H9 (cell line): ENCODE data around the gene MN1. TPM values are rescaled to one million over a fixed set of nuclear protein-coding genes. Genes with fewer than 3 reads are reported as not detected.

ENCODE experiments used
- DNase-seq: peaks from one replicate; pipeline ENCODE4 v3.0.0-alpha.2; 2017
- H2AFZ ChIP-seq: one replicate; pipeline ENCODE4 v1.6.1; 2013; ENCODE audit warnings: mild to moderate bottlenecking, low read length, control low read depth, moderate library complexity
- H2AK5ac ChIP-seq: 2 replicates; pipeline ENCODE4 v1.6.1; 2013; ENCODE audit warnings: low read length, control low read depth, mixed read lengths; ENCODE audit not compliant: insufficient read length
- H2BK120ac ChIP-seq: one replicate; pipeline ENCODE4 v1.6.1; 2013; ENCODE audit warnings: low read depth, mild to moderate bottlenecking, low read length, control low read depth, inconsistent platforms; ENCODE audit not compliant: poor library complexity, severe bottlenecking
- H2BK12ac ChIP-seq: 2 replicates; pipeline ENCODE4 v1.6.1; 2013; ENCODE audit warnings: low read length, control low read depth, mixed read lengths, low read depth; ENCODE audit not compliant: insufficient read length
- H2BK15ac ChIP-seq: 2 replicates; pipeline ENCODE4 v1.6.1; 2013; ENCODE audit warnings: low read depth, low read length, control low read depth
- H2BK20ac ChIP-seq: one replicate; pipeline ENCODE4 v1.6.1; 2013; ENCODE audit warnings: low read depth, mild to moderate bottlenecking, low read length, control low read depth, inconsistent platforms; ENCODE audit not compliant: poor library complexity, severe bottlenecking
- H2BK5ac ChIP-seq: 2 replicates; pipeline ENCODE4 v1.6.1; 2013; ENCODE audit warnings: low read length, control low read depth, mixed read lengths; ENCODE audit not compliant: insufficient read length
- H3K14ac ChIP-seq: 2 replicates; pipeline ENCODE4 v1.6.1; 2013; ENCODE audit warnings: low read length, control low read depth; ENCODE audit not compliant: insufficient read depth
- H3K18ac ChIP-seq: 2 replicates; pipeline ENCODE4 v1.6.1; 2013; ENCODE audit warnings: low read depth, mild to moderate bottlenecking, mixed read lengths, low read length, control low read depth; ENCODE audit not compliant: insufficient read length
- H3K23ac ChIP-seq: 2 replicates; pipeline ENCODE4 v1.6.1; 2013; ENCODE audit warnings: low read length, control low read depth, mixed read lengths, low read depth; ENCODE audit not compliant: insufficient read length
- H3K23me2 ChIP-seq: 2 replicates; pipeline ENCODE4 v1.6.1; 2013; ENCODE audit warnings: low read depth, mild to moderate bottlenecking, mixed read lengths, low read length, control low read depth; ENCODE audit not compliant: insufficient read length, poor library complexity, severe bottlenecking
- H3K27ac ChIP-seq: 2 replicates; pipeline ENCODE4 v1.5.1; 2013; ENCODE audit warnings: low read length, control low read depth, mixed read lengths, low read depth; ENCODE audit not compliant: insufficient read length
- H3K27me3 ChIP-seq: 2 replicates; pipeline ENCODE4 v1.6.1; 2013; ENCODE audit warnings: low read length, control low read depth, inconsistent platforms; ENCODE audit not compliant: insufficient read depth
- H3K4ac ChIP-seq: 2 replicates; pipeline ENCODE4 v1.6.1; 2013; ENCODE audit warnings: low read depth, mild to moderate bottlenecking, control low read depth, inconsistent platforms, low read length, moderate library complexity
- H3K4me1 ChIP-seq: 2 replicates; pipeline ENCODE4 v1.6.1; 2013; ENCODE audit warnings: low read length, control low read depth, inconsistent platforms; ENCODE audit not compliant: insufficient read depth
- H3K4me2 ChIP-seq: 2 replicates; pipeline ENCODE4 v1.6.1; 2013; ENCODE audit warnings: low read length, control low read depth, mixed read lengths; ENCODE audit not compliant: insufficient read length, insufficient read depth
- H3K56ac ChIP-seq: 2 replicates; pipeline ENCODE4 v1.6.1; 2013; ENCODE audit warnings: low read depth, mild to moderate bottlenecking, mixed read lengths, low read length, control low read depth; ENCODE audit not compliant: insufficient read length
- H3K79me1 ChIP-seq: 2 replicates; pipeline ENCODE4 v1.6.1; 2013; ENCODE audit warnings: low read depth, mild to moderate bottlenecking, moderate library complexity, low read length, control low read depth, inconsistent platforms; ENCODE audit not compliant: insufficient read depth, poor library complexity, severe bottlenecking
- H3K79me2 ChIP-seq: 2 replicates; pipeline ENCODE4 v1.6.1; 2013; ENCODE audit warnings: low read length, control low read depth, inconsistent platforms; ENCODE audit not compliant: insufficient read depth
- H3K9ac ChIP-seq: 2 replicates; pipeline ENCODE4 v1.6.1; 2013; ENCODE audit warnings: low read length, control low read depth, mixed read lengths; ENCODE audit not compliant: insufficient read length; ENCODE audit errors: extremely low read depth
- H3K9me3 ChIP-seq: one replicate; pipeline ENCODE4 v1.6.1; 2013; ENCODE audit warnings: low read depth, low read length, inconsistent platforms; ENCODE audit not compliant: control insufficient read depth
- H3T11ph ChIP-seq: one replicate; pipeline ENCODE4 v1.6.1; 2013; ENCODE audit warnings: mild to moderate bottlenecking, low read length, control low read depth, inconsistent platforms
- H4K20me1 ChIP-seq: one replicate; pipeline ENCODE4 v1.6.1; 2013; ENCODE audit not compliant: control insufficient read depth, insufficient read length, insufficient read depth
- H4K5ac ChIP-seq: 2 replicates; pipeline ENCODE4 v1.6.1; 2013; ENCODE audit warnings: low read depth, mild to moderate bottlenecking, mixed read lengths, low read length, control low read depth; ENCODE audit not compliant: insufficient read length
- H4K8ac ChIP-seq: replicated peaks from 2 replicates; pipeline ENCODE4 v1.6.1; 2013; ENCODE audit warnings: low read length, control low read depth, mixed read lengths, low read depth; ENCODE audit not compliant: insufficient read length
- H4K91ac ChIP-seq: 2 replicates; pipeline ENCODE4 v1.6.1; 2013; ENCODE audit warnings: low read depth, mild to moderate bottlenecking, moderate library complexity, mixed read lengths, low read length, control low read depth; ENCODE audit not compliant: insufficient read length
- H3K27ac Mint-ChIP-seq, 3 experiments: 2 replicates in 2 of 3; 3 replicates in 1 of 3; pipeline ENCODE4 v1.8.0; 2020 to 2021; ENCODE audit warnings: mixed read lengths in 3 of 3, mild to moderate bottlenecking in 1 of 3, moderate library complexity in 1 of 3
- H3K27me3 Mint-ChIP-seq: 2 replicates; pipeline ENCODE4 v1.8.0; 2021; ENCODE audit warnings: low read depth, mild to moderate bottlenecking, moderate library complexity, mixed read lengths
- H3K36me3 Mint-ChIP-seq, 3 experiments: 2 replicates in 2 of 3; 3 replicates in 1 of 3; pipeline ENCODE4 v1.8.0; 2020 to 2021; ENCODE audit warnings: low read depth in 3 of 3, mixed read lengths in 3 of 3; ENCODE audit not compliant: insufficient read depth in 1 of 3
- H3K4me1 Mint-ChIP-seq, 2 experiments: 2 replicates each; pipeline ENCODE4 v1.8.0; 2020; ENCODE audit warnings: mixed read lengths in 2 of 2
- H3K4me3 Mint-ChIP-seq, 2 experiments: 2 replicates in 1 of 2; 3 replicates in 1 of 2; pipeline ENCODE4 v1.8.0; 2020 to 2021; ENCODE audit warnings: mild to moderate bottlenecking in 2 of 2, mixed read lengths in 2 of 2, moderate library complexity in 1 of 2
- H3K9me3 Mint-ChIP-seq, 2 experiments: 2 replicates in 1 of 2; 3 replicates in 1 of 2; pipeline ENCODE4 v1.8.0; 2020; ENCODE audit warnings: mild to moderate bottlenecking in 2 of 2, mixed read lengths in 2 of 2, moderate library complexity in 1 of 2
- CTCF ChIP-seq: fragments of 200-600 bp; sonication (generic); conservative IDR thresholded peaks from 3 replicates; pipeline ENCODE4 v1.8.0; 2021; ENCODE audit warnings: antibody characterized with exemption, mild to moderate bottlenecking
- WGBS: extraction: QIAGEN DNeasy Blood & Tissue Kit; methylation state at CpG from one replicate; pipeline ENCODE4 v1.1.7; 2013; ENCODE audit warnings: missing lambda C conversion rate, low lambda C conversion rate, mixed read lengths; ENCODE audit not compliant: insufficient read length; ENCODE audit errors: extremely low coverage; 5-methylcytosine and 5-hydroxymethylcytosine counted together
- total RNA-seq: library from RNA; stranded (reverse); gene quantifications from 2 replicates; pipeline ENCODE4 v1.2.1, GENCODE V29; 2021

Gene MN1
- total RNA-seq, 1 experiment from 2014 or later: 2.8 TPM

GRCh38 chr22:27747396-27748221, 53.9 kb downstream of the MN1 start:
- DNase-seq: no peak
- Mint-ChIP-seq H3K27me3 (peaks cover 23% of the 10 kb centered on the region), H3K4me1 (peaks cover 66 to 75% of the 10 kb centered on the region in 2 experiments), H3K36me3 (no peaks in the 10 kb centered on the region; a peak in 1 of 7 replicates), H3K9me3 (no peaks in the 10 kb centered on the region), H3K4me3 (no peak overlapping the region), H3K27ac (0 out of 7 replicates have a peak overlapping the region, but pooled peaks of 1 of the 3 experiments have one; percentile 5)
- TF ChIP-seq CTCF: peak; percentile 69
- Histone ChIP-seq H4K5ac (no peak overlapping the region), H3K4me1 (peaks cover 26% of the 10 kb centered on the region), H2BK20ac (no peak overlapping the region), H3K4me2 (no peak overlapping the region), H4K91ac (no peak overlapping the region), H3K79me1 (no peaks in the 10 kb centered on the region), H2BK5ac (no peak overlapping the region), H3K14ac (no peak overlapping the region), H3T11ph (no peak overlapping the region), H4K8ac (no peak overlapping the region), H3K79me2 (peaks cover 2% of the 10 kb centered on the region; the same call in 1 of the 2 replicates), H3K27ac (no peak overlapping the region), H3K9me3 (no peaks in the 10 kb centered on the region), H2BK15ac (no peak overlapping the region), H2BK12ac (no peak overlapping the region), H3K4ac (no peak overlapping the region), H3K18ac (no peak overlapping the region), H3K23ac (no peak overlapping the region), H3K9ac (no peak overlapping the region), H2AFZ (no peak overlapping the region), H3K23me2 (no peaks in the 10 kb centered on the region), H2BK120ac (no peak overlapping the region), H3K56ac (no peak overlapping the region), H4K20me1 (peaks cover 2% of the 10 kb centered on the region), H2AK5ac (no peak overlapping the region), H3K27me3 (no peaks in the 10 kb centered on the region; the same call in 1 of the 2 replicates)
- no CpG with 5 or more reads among the region's 13 CpGs for WGBS
